ENCODE results near the gene SLC38A2.
A peak's percentile ranks its signal among the peaks of the same experiment; 100 is the strongest.

Gene SLC38A2

GRCh38 chr12:46395388-46395787 lies 22.8 kb upstream of the SLC38A2 start:
- no peak for DNase-seq (ENCODE audit: low spot score)

GRCh38 chr12:46391630-46392029 lies 19.1 kb upstream of the SLC38A2 start:
- DNase-seq (ENCODE audit: low spot score) = no peak

GRCh38 chr12:46390881-46391280 lies 18.3 kb upstream of the SLC38A2 start:
- peak; percentile 52 for DNase-seq (ENCODE audit: low spot score)

GRCh38 chr12:46390304-46390703 lies 17.7 kb upstream of the SLC38A2 start:
- no peak for DNase-seq (ENCODE audit: low spot score)

- DNase-seq (ENCODE audit: low spot score) = no peak
Observed at GRCh38 chr12:46389031-46389616, 16.6 kb upstream of the SLC38A2 start.

- no peak for DNase-seq (ENCODE audit: low spot score)
Observed at GRCh38 chr12:46388427-46389021, 16.0 kb upstream of the SLC38A2 start.

- DNase-seq (ENCODE audit: low spot score) = peak; percentile 70
Observed at GRCh38 chr12:46387670-46388069, 15.1 kb upstream of the SLC38A2 start.

- DNase-seq (ENCODE audit: low spot score) = no peak
Observed at GRCh38 chr12:46386877-46387629, 14.5 kb upstream of the SLC38A2 start.

GRCh38 chr12:46386360-46386867 lies 13.8 kb upstream of the SLC38A2 start:
- DNase-seq (ENCODE audit: low spot score) = no peak

- no peak for DNase-seq (ENCODE audit: low spot score)
Observed at GRCh38 chr12:46385438-46385837, 12.9 kb upstream of the SLC38A2 start.

- no peak for DNase-seq (ENCODE audit: low spot score)
Observed at GRCh38 chr12:46384451-46385309, 12.1 kb upstream of the SLC38A2 start.

- peak; percentile 72 for DNase-seq (ENCODE audit: low spot score)
Observed at GRCh38 chr12:46383654-46384450, 11.3 kb upstream of the SLC38A2 start.

- DNase-seq (ENCODE audit: low spot score) = peak; percentile 95
Observed at GRCh38 chr12:46382964-46383653, 10.5 kb upstream of the SLC38A2 start.

- DNase-seq (ENCODE audit: low spot score) = no peak
Observed at GRCh38 chr12:46382408-46382963, 9.9 kb upstream of the SLC38A2 start.

GRCh38 chr12:46380881-46381280 lies 8.3 kb upstream of the SLC38A2 start:
- DNase-seq (ENCODE audit: low spot score) = no peak

GRCh38 chr12:46380022-46380796 lies 7.6 kb upstream of the SLC38A2 start:
- DNase-seq (ENCODE audit: low spot score) = no peak

- DNase-seq (ENCODE audit: low spot score) = no peak
Observed at GRCh38 chr12:46379352-46379751, 6.8 kb upstream of the SLC38A2 start.

- no peak for DNase-seq (ENCODE audit: low spot score)
Observed at GRCh38 chr12:46378530-46378929, 6.0 kb upstream of the SLC38A2 start.

GRCh38 chr12:46377678-46378077 lies 5.1 kb upstream of the SLC38A2 start:
- DNase-seq (ENCODE audit: low spot score) = peak; percentile 57

GRCh38 chr12:46376579-46376978 lies 4.0 kb upstream of the SLC38A2 start:
- DNase-seq (ENCODE audit: low spot score) = no peak

All from activated CD4-positive, alpha-beta T cell treated with anti-CD3 and anti-CD28 coated beads, Interleukin-2, Interleukin-4, amounts not matched to agents 100 ng/mL and 50 ng/mL, durations not matched to agents 16 hours and 8 hours (primary cell).